Skeletal muscle tissue (tissue), 4 donors: ENCODE data around the gene GNA15. TPM values are rescaled to one million over a fixed set of nuclear protein-coding genes. Genes with fewer than 3 reads are reported as not detected.
"Not testable (repeated sequence)": the region's sequence is repeated elsewhere in the genome, so short reads cannot be mapped to it uniquely, and the experiment has no call there.

ENCODE experiments used
- H3K27ac ChIP-seq: one replicate; pipeline ENCODE4 v1.7.0; 2013; ENCODE audit warnings: mild to moderate bottlenecking, low read depth, low read length, inconsistent platforms
- H3K27me3 ChIP-seq, 3 donors: one replicate each; pipeline ENCODE4 v1.7.0; 2013; ENCODE audit warnings: low read length in 3 of 3; ENCODE audit not compliant: control insufficient read depth in 3 of 3, insufficient read depth in 3 of 3
- H3K36me3 ChIP-seq, 3 donors: one replicate each; pipeline ENCODE4 v1.7.0; 2013; ENCODE audit warnings: low read length in 3 of 3; ENCODE audit not compliant: control insufficient read depth in 3 of 3, insufficient read depth in 3 of 3
- H3K4me1 ChIP-seq, 3 donors: one replicate each; pipeline ENCODE4 v1.7.0; 2013; ENCODE audit warnings: low read length in 3 of 3, mild to moderate bottlenecking in 3 of 3; ENCODE audit not compliant: control insufficient read depth in 3 of 3, insufficient read depth in 3 of 3
- H3K4me3 ChIP-seq, 3 donors: one replicate each; pipeline ENCODE4 v1.7.0; 2013; ENCODE audit warnings: low read length in 3 of 3
- H3K9ac ChIP-seq, 3 donors: one replicate each; pipeline ENCODE4 v1.7.0; 2013; ENCODE audit warnings: low read length in 3 of 3, mild to moderate bottlenecking in 3 of 3, moderate library complexity in 2 of 3, low read depth in 1 of 3
- H3K9me3 ChIP-seq, 3 donors: one replicate each; pipeline ENCODE4 v1.7.0; 2013; ENCODE audit warnings: low read length in 3 of 3; ENCODE audit not compliant: control insufficient read depth in 3 of 3
- total RNA-seq: library from RNA; depleted of rRNA; stranded (reverse); fragments of >200 nt; gene quantifications from one replicate; pipeline ENCODE4 v1.2.3, GENCODE V29; 2014
- donor health status: Osteomylitis.

Gene GNA15
- 3.1 TPM for total RNA-seq

GRCh38 chr19:3135961-3136683 is at the start of gene GNA15:
TSS of gene GNA15 (plus strand) at chr19:3136033. CDS start at chr19:3136451, 418 bp downstream.
- no peaks in the 10 kb centered on the region for H3K9me3 ChIP-seq
- H3K4me1 ChIP-seq = peaks cover 0 to 4% (median 0%) of the 10 kb centered on the region in 3 donors
- H3K27ac ChIP-seq = no peak within 1 kb of the TSS
- H3K4me3 ChIP-seq = no peak within 1 kb of the TSS
- no peaks in the 10 kb centered on the region for H3K36me3 ChIP-seq
- peak within 1 kb of the TSS in 1 of 3 donors; percentile 19 for H3K9ac ChIP-seq
- H3K27me3 ChIP-seq = peaks cover 0 to 2% (median 0%) of the 10 kb centered on the region in 3 donors

DNA sequence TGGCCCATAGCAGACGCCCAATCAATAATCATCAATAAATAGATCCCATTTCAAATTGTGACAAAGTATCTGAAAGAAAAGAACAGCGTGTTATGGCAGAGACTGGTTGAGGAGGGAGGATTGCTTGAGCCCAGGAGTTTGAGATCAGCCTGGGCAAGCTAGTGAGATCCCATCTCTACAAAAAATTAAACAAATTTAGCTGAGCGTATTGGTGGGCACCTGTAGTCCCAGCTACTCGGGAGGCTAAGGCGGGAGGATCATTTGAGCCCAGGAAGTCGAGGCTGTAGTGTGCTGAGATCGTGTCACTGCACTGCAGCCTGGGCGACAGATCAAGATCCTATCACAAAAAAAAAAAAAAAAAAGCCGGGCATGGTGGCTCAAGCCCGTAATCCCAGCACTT is 48.1 kb upstream of the GNA15 start:
- Histone ChIP-seq H3K4me1 (no peaks in the 10 kb centered on the region), H3K9me3 (no peaks in the 10 kb centered on the region), H3K36me3 (no peaks in the 10 kb centered on the region)

DNA sequence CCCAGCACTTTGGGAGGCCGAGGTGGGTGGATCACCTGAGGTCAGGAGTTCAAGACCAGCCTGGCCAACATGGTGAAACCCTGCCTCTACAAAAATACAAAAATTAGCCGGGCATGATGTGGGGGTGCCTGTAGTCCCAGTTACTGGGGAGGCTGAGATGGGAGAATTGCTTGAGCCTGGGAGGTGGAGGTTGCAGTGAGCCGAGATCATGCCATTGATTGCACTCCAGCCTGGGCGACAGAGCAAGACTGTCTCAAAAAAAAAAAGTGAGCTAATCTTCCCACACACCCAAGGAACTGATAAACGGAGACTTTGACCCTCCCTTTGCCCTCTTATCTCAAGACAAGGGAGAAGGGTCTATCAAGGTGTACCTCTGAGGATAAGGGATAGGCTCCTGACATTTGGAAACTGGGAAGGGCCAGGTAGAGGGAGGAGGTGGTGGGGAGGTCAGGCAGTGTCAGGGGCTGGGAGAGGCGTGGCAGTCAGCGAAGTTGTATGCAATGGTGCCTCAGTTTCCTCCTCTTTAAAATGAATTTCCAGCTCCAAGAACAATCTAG is 46.5 kb upstream of the GNA15 start:
- H3K27me3 ChIP-seq, H3K4me1 ChIP-seq, H3K36me3 ChIP-seq, H3K4me3 ChIP-seq, H3K9ac ChIP-seq, H3K9me3 ChIP-seq, H3K27ac ChIP-seq: not testable (repeated sequence)

More for the DNA sequence above, 48.1 kb upstream of the GNA15 start:
- H3K9ac ChIP-seq = no peak overlapping the region
- H3K27ac ChIP-seq = no peak overlapping the region
- no peaks in the 10 kb centered on the region for H3K27me3 ChIP-seq
- no peak overlapping the region for H3K4me3 ChIP-seq

DNA sequence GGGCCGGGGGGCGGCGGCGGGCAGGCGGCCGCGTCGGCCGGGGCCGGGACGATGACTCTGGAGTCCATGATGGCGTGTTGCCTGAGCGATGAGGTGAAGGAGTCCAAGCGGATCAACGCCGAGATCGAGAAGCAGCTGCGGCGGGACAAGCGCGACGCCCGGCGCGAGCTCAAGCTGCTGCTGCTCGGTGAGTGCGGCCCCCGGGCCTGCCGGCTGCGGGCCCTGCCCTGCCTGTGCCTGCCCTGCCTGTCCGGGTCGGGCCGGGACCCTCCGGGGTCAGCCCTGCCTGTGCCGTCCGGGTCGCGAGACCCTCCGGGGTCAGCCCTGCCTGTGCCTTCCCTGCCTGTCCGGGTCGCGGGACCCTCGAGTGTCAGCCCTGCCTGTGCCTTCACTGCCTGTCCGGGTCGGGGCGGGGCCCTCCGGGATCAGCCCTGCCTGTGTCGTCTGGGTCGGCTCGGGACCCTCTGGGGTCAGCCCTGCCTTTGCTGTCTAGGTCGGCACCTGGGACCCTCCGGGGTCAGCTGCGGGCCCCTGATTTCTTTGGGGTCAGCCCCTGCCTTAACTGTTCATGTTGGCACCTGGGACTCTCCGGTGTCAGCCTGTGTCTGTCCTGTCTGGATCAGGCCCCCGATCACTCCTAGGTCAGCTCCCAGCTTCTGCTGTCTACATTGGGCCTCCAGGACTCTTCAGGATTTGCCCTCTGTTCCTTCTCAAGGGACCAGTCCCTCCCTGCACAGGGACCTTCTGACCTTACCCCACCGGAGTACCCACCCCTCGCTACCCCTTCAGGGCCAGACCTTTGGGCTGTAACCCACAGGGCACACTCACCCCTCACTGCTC is 41.0 kb upstream of the GNA15 start:
- no peaks in the 10 kb centered on the region for H3K36me3 ChIP-seq
- peak overlapping the region; percentile 87 to 91 (median 90) for H3K4me3 ChIP-seq
- H3K27me3 ChIP-seq = no peaks in the 10 kb centered on the region
- H3K9me3 ChIP-seq = no peaks in the 10 kb centered on the region
- peak overlapping the region; percentile 93 to 99 (median 98) for H3K9ac ChIP-seq
- peaks cover 47 to 52% (median 51%) of the 10 kb centered on the region in 3 donors for H3K4me1 ChIP-seq
- peak overlapping the region; percentile 62 for H3K27ac ChIP-seq

DNA sequence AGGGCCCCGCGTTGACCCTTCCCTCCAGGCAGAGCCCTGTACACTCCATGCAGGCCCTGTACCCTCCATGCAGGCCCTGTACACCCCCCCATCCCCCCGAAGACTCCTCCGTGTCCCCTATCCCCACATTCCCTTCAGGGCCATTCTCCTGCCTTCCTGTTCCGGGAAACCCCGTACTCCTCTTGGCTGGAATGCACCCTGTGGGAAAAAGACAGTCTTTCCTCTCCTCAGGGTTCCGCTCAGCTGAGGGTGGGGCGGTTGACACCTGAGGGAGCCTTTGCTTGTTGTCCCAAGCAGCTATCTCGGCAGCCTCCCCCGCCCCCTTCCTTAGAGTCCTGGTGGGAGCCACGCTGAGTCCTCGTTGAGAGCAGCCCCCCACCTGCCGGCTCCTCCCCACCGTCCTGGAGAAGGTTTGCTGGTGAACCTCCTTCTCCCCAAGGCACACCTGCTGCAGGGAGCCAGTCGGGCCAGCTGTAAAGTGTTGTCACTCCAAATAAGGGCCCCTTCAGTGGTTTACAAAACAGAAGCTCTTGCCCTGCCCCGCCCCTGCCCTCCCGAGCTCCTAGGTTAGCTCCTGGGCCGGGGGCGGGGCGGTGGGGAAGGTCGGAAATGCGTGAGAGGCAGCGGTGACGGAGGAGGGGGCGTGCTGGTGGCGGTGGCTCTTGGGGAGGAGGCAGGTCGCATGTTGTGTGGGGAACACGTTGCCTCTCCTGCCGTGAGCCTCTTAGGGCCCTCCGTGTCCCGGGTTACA is 40.2 kb upstream of the GNA15 start:
- no peaks in the 10 kb centered on the region for H3K27me3 ChIP-seq
- peak overlapping the region; percentile 81 for H3K27ac ChIP-seq
- no peaks in the 10 kb centered on the region for H3K36me3 ChIP-seq
- peak overlapping the region; percentile 93 to 99 (median 98) for H3K9ac ChIP-seq
- H3K9me3 ChIP-seq = no peaks in the 10 kb centered on the region
- H3K4me3 ChIP-seq = peak overlapping the region; percentile 87 to 91 (median 90)
- H3K4me1 ChIP-seq = peaks cover 55 to 60% (median 59%) of the 10 kb centered on the region in 3 donors

DNA sequence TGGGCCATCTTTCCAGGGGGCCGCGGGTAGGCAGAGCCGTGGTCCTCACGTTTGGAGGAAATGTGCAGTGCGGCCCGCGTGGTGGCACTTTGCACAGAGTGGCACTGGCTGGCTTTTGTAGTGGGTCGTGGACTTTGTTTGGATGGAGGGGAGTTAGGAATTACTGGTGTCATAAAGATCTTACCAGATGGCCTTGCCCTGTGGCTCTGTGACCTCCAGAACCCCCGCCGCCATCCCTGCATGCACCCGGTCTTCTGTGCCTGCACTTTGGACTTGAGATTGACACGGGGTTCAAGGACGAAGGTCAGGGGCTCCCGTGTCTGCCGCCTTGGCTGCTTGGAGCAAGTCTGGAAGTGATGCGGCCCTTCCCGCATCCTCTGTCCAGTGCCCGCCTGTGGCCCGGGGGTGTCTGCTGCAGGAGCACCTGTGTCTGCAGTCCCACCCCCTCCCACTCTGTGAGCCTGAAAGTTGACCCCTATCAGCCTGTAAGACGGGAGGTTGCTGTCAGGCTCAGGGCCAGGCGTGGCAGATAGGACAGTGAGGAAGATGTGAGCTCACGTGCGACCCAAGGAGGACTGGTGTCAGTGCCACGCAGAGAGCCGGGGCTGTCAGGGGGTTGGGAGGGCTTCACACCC is 39.4 kb upstream of the GNA15 start:
- H3K36me3 ChIP-seq = no peaks in the 10 kb centered on the region
- peak overlapping the region; percentile 81 for H3K27ac ChIP-seq
- no peaks in the 10 kb centered on the region for H3K9me3 ChIP-seq
- peaks cover 61 to 67% (median 66%) of the 10 kb centered on the region in 3 donors for H3K4me1 ChIP-seq
- no peaks in the 10 kb centered on the region for H3K27me3 ChIP-seq
- peak overlapping the region; percentile 87 to 91 (median 90) for H3K4me3 ChIP-seq
- H3K9ac ChIP-seq = peak overlapping the region; percentile 85 to 99 (median 98)

DNA sequence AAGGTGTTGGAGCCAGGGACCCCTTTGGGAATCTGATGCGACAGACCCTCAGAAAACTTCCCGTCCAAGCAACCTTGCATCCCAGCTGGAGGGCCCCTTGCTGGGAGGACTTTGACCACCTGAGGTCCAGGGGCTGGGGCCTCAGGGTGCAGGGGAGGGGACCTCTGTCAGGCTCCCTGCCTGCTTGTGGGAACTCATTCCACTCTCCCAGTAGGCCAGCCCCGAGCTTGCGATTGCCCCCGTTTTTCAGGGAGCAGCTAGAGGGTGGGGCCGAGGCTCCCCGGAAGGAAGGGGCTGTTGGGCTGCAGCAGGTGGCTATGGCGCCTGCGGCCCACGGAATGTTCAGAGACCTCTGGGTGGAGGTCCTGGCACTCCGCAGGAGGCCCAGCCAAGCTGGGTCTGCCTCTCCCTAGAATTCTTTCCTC is 38.9 kb upstream of the GNA15 start:
- Histone ChIP-seq H3K4me3 (peak overlapping the region; percentile 87 to 91 (median 90)), H3K9ac (peak overlapping the region; percentile 85 to 99 (median 98)), H3K9me3 (no peaks in the 10 kb centered on the region), H3K27ac (peak overlapping the region; percentile 81), H3K27me3 (no peaks in the 10 kb centered on the region), H3K4me1 (peaks cover 64 to 72% (median 66%) of the 10 kb centered on the region in 3 donors), H3K36me3 (no peaks in the 10 kb centered on the region)

DNA sequence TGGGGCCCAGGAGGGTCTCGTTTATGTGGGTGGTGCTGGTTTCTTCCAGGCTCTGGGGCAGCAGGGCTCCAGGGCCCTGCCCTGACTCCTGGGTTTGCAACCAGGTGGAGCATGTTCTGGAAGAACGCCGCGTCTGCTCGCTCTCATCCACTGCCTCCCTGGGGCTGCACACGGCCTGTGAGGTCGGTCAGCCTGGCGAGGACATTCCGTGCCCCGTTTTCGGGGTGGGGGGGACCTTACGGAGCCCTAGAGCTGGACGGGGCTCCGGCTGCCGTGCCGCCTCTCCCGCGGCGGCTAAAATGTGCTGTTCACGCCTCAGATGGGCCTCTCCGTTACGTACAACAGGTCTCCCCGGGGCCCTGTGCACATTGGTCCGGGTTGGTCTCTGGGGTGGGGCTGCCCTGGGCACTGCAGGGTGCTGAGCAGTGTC is 38.4 kb upstream of the GNA15 start:
- Histone ChIP-seq H3K4me3 (peak overlapping the region; percentile 68 to 91 (median 87)), H3K27me3 (no peaks in the 10 kb centered on the region), H3K27ac (peak overlapping the region; percentile 81), H3K36me3 (peaks cover 0 to 2% (median 0%) of the 10 kb centered on the region in 3 donors), H3K9ac (peak overlapping the region; percentile 85 to 99 (median 98)), H3K9me3 (no peaks in the 10 kb centered on the region), H3K4me1 (peaks cover 69 to 78% (median 70%) of the 10 kb centered on the region in 3 donors)

DNA sequence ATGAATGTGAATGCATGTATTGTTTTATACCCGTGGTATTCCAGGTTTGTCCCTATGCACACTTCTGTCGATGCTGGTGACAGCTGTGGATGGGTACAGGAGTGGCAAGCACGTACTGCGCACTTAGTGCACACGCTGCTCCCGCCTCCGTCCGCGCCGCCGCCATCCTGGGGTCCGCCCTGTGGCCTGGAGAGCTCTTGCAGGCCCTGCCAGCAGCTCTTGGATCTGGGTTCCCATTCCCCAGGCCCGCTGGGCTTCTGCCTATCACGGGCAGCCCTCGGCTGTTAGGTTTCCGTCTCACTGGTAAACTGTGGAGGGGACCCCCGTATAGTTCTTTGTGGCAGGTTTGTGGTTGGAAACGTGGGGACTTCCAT is 37.7 kb upstream of the GNA15 start:
- H3K9ac ChIP-seq = peak overlapping the region; percentile 85 to 99 (median 98)
- no peaks in the 10 kb centered on the region for H3K27me3 ChIP-seq
- H3K36me3 ChIP-seq = peaks cover 0 to 2% (median 0%) of the 10 kb centered on the region in 3 donors
- H3K4me3 ChIP-seq = peak overlapping the region; percentile 68 to 91 (median 87)
- H3K4me1 ChIP-seq = peaks cover 72 to 81% (median 75%) of the 10 kb centered on the region in 3 donors
- no peaks in the 10 kb centered on the region for H3K9me3 ChIP-seq
- peak overlapping the region; percentile 81 for H3K27ac ChIP-seq
